ENCODE data around the gene GFI1.

GRCh38 chr1:92481971-92482664 lies 4.6 kb downstream of the GFI1 start:
- no peak for TF ChIP-seq CTCF (IDR thresholded peaks at IDR 0.05)
- no peak for TF ChIP-seq POLR2A (IDR thresholded peaks at IDR 0.05)

Measured in lower leg skin (tissue), 3 donors.